K562 (cell line): ENCODE measurements around the gene URM1. TPM values are rescaled to one million over a fixed set of nuclear protein-coding genes. Genes with fewer than 3 reads are reported as not detected.

Source experiments
- ARHGAP35 ChIP-seq: fragments of 450-650 bp; IDR thresholded peaks from 2 replicates; pipeline ENCODE4 v1.6.1; 2018; ENCODE audit not compliant: partially characterized antibody
- CBX2 ChIP-seq: fragments of 200-600 bp; sonication (generic); IDR thresholded peaks from one replicate; pipeline ENCODE4 v1.6.1; 2012; ENCODE audit warnings: mild to moderate bottlenecking, low read length, inconsistent platforms; ENCODE audit not compliant: insufficient read depth, poor library complexity, severe bottlenecking
- CBX5 ChIP-seq: IDR thresholded peaks from 2 replicates; pipeline ENCODE4 v1.6.1; 2014; ENCODE audit warnings: low read depth, borderline replicate concordance
- CHD1 ChIP-seq: fragments of 200-600 bp; sonication (generic); IDR thresholded peaks from one replicate; pipeline ENCODE4 v1.6.1; 2012; ENCODE audit warnings: mild to moderate bottlenecking, moderate library complexity, low read length, inconsistent platforms
- CXXC5 ChIP-seq: fragments of 250-450 bp; sonication (Bioruptor Pico); IDR thresholded peaks from 2 replicates; pipeline ENCODE4 v1.8.0; 2022; ENCODE audit warnings: inconsistent platforms, mild to moderate bottlenecking, moderate library complexity
- FUS ChIP-seq: fragments of 200-400 bp; formaldehyde crosslinking; optimal IDR thresholded peaks from 2 replicates; pipeline ENCODE3; 2017; ENCODE audit warnings: low read depth, low read length
- HIVEP1 ChIP-seq: fragments of 250-450 bp; sonication (Bioruptor Pico); IDR thresholded peaks from 2 replicates; pipeline ENCODE4 v1.4.0; 2020; ENCODE audit warnings: mild to moderate bottlenecking
- HNRNPL ChIP-seq: fragments of 200-400 bp; formaldehyde crosslinking; IDR thresholded peaks from 2 replicates; pipeline ENCODE4 v1.6.1; 2017; ENCODE audit warnings: low read depth, mild to moderate bottlenecking, low read length
- KLF13 ChIP-seq: fragments of 450-650 bp; IDR thresholded peaks from 2 replicates; pipeline ENCODE4 v1.6.1; 2016; ENCODE audit warnings: missing genetic modification characterization, low read depth, mild to moderate bottlenecking, missing compliant biosample characterization, moderate library complexity, borderline replicate concordance
- NFE2 ChIP-seq: IDR thresholded peaks from 2 replicates; pipeline ENCODE4 v1.6.1; 2014; ENCODE audit warnings: antibody characterized with exemption, low read depth
- PHF20 ChIP-seq: fragments of 450-650 bp; IDR thresholded peaks from 2 replicates; pipeline ENCODE4 v1.6.1; 2018; ENCODE audit not compliant: partially characterized antibody
- RAD51 ChIP-seq: fragments of 450-650 bp; IDR thresholded peaks from 2 replicates; pipeline ENCODE4 v1.7.1; 2016; ENCODE audit warnings: low read depth, mild to moderate bottlenecking, borderline replicate concordance
- RCOR1 ChIP-seq, 2 experiments: IDR thresholded peaks; 2 replicates each; pipeline ENCODE4 v1.6.1; 2012; ENCODE audit warnings: low read depth in 2 of 2, low read length in 2 of 2, borderline replicate concordance in 1 of 2, improper control_type of control experiment in 1 of 2
- ZFPM2 ChIP-seq: fragments of 250-450 bp; sonication (Bioruptor Pico); IDR thresholded peaks from 2 replicates; pipeline ENCODE4 v1.5.1; 2022; ENCODE audit warnings: mild to moderate bottlenecking
- ZNF232 ChIP-seq: sonication (generic); formaldehyde crosslinking; IDR thresholded peaks from 2 replicates; pipeline ENCODE4 v1.8.0; 2022; ENCODE audit warnings: mild to moderate bottlenecking, missing genetic modification reagents
- ZNF449 ChIP-seq: fragments of 250-450 bp; sonication (Bioruptor Pico); IDR thresholded peaks from 2 replicates; pipeline ENCODE4 v1.8.0; 2022; ENCODE audit warnings: moderate library complexity, mild to moderate bottlenecking, inconsistent platforms
- polyA plus RNA-seq, 8 experiments: library from polyadenylated mRNA; depleted of rRNA in 4 of 8; stranded (reverse) in 5 of 8; unstranded in 3 of 8; fragments of >200 nt; fragmentation: Nextera tagmentation in 2 of 8; fragmentation: Illumina TruSeq in 1 of 8; extraction: Ambion mirVana in 2 of 8; extraction: Trizol in 1 of 8; gene quantifications; 2 replicates each; pipeline versions ENCODE4 v1.2.1 to v1.2.3, GENCODE V29; 2011 to 2014; ENCODE audit warnings: inconsistent platforms in 1 of 8, missing spikeins in 1 of 8
- total RNA-seq, 7 experiments: library from RNA; depleted of rRNA in 6 of 7; stranded (reverse); fragments of >200 nt in 6 of 7; fragmentation: Illumina TruSeq in 2 of 7; extraction: Trizol in 2 of 7; gene quantifications; 2 replicates each; pipeline versions ENCODE4 v1.2.1 to v1.2.3, GENCODE V29; 2011 to 2021; ENCODE audit warnings: low replicate concordance in 1 of 7
- TF ChIP-seq, protein P1 (sequence below): sonication (generic); formaldehyde crosslinking; IDR thresholded peaks from 2 replicates; pipeline ENCODE4 v1.8.0; 2022; ENCODE audit warnings: mild to moderate bottlenecking, missing genetic modification reagents
- TF ChIP-seq, protein P2 (sequence below): fragments of 450-650 bp; IDR thresholded peaks from 2 replicates; pipeline ENCODE4 v1.6.1; 2016; ENCODE audit warnings: low read depth

URM1 gene
- total and polyA plus RNA-seq, 9 of the 15 experiments (the other 6 are each of a cell fraction or from before 2014, with no cell fraction given): 10.1 to 88.9 (median 53.3) TPM

GRCh38 chr9:128420060-128420650, 49.0 kb downstream of the URM1 start (continued):
- TF ChIP-seq, protein P1, sequence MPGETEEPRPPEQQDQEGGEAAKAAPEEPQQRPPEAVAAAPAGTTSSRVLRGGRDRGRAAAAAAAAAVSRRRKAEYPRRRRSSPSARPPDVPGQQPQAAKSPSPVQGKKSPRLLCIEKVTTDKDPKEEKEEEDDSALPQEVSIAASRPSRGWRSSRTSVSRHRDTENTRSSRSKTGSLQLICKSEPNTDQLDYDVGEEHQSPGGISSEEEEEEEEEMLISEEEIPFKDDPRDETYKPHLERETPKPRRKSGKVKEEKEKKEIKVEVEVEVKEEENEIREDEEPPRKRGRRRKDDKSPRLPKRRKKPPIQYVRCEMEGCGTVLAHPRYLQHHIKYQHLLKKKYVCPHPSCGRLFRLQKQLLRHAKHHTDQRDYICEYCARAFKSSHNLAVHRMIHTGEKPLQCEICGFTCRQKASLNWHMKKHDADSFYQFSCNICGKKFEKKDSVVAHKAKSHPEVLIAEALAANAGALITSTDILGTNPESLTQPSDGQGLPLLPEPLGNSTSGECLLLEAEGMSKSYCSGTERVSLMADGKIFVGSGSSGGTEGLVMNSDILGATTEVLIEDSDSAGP (CRISPR knock-in tag): peak; percentile 91
- TF ChIP-seq CHD1: no peak
- TF ChIP-seq CBX2: no peak
- TF ChIP-seq ZNF232: no peak
- TF ChIP-seq, protein P2, sequence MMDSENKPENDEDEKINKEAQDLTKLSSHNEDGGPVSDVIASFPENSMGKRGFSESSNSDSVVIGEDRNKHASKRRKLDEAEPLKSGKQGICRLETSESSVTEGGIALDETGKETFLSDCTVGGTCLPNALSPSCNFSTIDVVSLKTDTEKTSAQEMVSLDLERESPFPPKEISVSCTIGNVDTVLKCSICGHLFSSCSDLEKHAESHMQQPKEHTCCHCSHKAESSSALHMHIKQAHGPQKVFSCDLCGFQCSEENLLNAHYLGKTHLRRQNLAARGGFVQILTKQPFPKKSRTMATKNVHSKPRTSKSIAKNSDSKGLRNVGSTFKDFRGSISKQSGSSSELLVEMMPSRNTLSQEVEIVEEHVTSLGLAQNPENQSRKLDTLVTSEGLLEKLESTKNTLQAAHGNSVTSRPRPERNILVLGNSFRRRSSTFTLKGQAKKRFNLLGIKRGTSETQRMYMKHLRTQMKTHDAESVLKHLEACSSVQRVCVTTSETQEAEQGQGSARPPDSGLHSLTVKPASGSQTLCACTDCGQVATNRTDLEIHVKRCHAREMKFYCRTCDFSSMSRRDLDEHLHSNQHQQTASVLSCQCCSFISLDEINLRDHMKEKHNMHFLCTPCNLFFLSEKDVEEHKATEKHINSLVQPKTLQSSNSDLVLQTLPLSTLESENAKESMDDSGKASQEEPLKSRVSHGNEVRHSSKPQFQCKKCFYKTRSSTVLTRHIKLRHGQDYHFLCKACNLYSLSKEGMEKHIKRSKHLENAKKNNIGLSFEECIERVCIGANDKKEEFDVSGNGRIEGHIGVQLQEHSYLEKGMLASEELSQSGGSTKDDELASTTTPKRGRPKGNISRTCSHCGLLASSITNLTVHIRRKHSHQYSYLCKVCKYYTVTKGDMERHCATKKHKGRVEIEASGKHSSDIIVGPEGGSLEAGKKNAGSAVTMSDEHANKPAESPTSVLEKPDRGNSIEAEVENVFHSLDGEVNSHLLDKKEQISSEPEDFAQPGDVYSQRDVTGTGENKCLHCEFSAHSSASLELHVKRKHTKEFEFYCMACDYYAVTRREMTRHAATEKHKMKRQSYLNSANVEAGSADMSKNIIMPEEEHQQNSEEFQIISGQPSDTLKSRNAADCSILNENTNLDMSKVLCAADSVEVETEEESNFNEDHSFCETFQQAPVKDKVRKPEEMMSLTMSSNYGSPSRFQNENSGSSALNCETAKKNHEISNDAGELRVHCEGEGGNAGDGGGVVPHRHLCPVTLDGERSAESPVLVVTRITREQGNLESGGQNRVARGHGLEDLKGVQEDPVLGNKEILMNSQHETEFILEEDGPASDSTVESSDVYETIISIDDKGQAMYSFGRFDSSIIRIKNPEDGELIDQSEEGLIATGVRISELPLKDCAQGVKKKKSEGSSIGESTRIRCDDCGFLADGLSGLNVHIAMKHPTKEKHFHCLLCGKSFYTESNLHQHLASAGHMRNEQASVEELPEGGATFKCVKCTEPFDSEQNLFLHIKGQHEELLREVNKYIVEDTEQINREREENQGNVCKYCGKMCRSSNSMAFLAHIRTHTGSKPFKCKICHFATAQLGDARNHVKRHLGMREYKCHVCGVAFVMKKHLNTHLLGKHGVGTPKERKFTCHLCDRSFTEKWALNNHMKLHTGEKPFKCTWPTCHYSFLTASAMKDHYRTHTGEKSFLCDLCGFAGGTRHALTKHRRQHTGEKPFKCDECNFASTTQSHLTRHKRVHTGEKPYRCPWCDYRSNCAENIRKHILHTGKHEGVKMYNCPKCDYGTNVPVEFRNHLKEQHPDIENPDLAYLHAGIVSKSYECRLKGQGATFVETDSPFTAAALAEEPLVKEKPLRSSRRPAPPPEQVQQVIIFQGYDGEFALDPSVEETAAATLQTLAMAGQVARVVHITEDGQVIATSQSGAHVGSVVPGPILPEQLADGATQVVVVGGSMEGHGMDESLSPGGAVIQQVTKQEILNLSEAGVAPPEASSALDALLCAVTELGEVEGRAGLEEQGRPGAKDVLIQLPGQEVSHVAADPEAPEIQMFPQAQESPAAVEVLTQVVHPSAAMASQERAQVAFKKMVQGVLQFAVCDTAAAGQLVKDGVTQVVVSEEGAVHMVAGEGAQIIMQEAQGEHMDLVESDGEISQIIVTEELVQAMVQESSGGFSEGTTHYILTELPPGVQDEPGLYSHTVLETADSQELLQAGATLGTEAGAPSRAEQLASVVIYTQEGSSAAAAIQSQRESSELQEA: no peak
- no peak for TF ChIP-seq ARHGAP35
- TF ChIP-seq HNRNPL: peak; percentile 64; the same call in 1 of the 2 replicates
- no peak for TF ChIP-seq ZNF449 (CRISPR knock-in tag)
- TF ChIP-seq PHF20: peak; percentile 69
- TF ChIP-seq RCOR1 (IDR thresholded peaks at IDR 0.05; ENCODE audit: borderline replicate concordance in 1 of 2, low read depth in 2 of 2, low read length in 2 of 2): 0 out of 4 replicates have a peak, but pooled peaks of 1 of the 2 experiments have one; percentile 35
- peak; percentile 84; the same call in 1 of the 2 replicates for TF ChIP-seq KLF13
- TF ChIP-seq CXXC5 (CRISPR knock-in tag): peak; percentile 76
- TF ChIP-seq CBX5: no peak
- no peak for TF ChIP-seq RAD51
- peak; percentile 90 for TF ChIP-seq HIVEP1
- no peak for TF ChIP-seq NFE2
- TF ChIP-seq ZFPM2 (CRISPR knock-in tag): no peak
- no peak for TF ChIP-seq FUS
